Measurements from ENCODE around the gene MINDY4.

DNA sequence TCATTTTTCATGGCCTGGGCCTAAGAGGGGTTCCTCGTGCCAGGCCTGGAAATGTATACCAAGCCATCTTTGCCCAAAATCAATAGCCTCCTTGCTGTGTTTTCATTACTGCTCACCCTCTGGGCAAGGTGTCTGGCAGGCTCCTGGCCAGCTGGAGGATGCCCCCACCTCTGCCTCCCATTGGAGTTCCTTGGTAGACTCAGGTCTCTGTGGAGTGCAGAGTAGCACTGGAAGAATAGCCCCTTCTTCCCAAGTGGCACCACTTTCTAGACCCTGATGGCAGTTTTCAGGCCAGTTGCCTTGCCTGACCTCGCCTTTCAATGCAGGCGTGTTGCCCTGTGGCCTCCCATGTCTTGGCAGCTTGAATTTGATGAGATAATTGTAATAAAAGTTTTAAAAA lies 84.7 kb downstream of the MINDY4 start:
- TF ChIP-seq CTCF (IDR thresholded peaks at IDR 0.05) (no peak), EZH2 (IDR thresholded peaks at IDR 0.05; ENCODE audit: borderline replicate concordance, insufficient read depth, low read depth, low read length, poor library complexity, severe bottlenecking) (no peak)
